ENCODE measurements around the gene SLC39A9. TPM values are rescaled to one million over a fixed set of nuclear protein-coding genes. Genes with fewer than 3 reads are reported as not detected.
"Not testable (repeated sequence)": the region's sequence is repeated elsewhere in the genome, so short reads cannot be mapped to it uniquely, and the experiment has no call there.

The SLC39A9 gene
- total RNA-seq, 1 donor from 2014 or later, result 18.0 TPM

GRCh38 chr14:69485701-69486100, 87.2 kb downstream of the SLC39A9 start:
- intact Hi-C loops (cut with DNase I), result no loop called here
- DNase-seq (ENCODE audit: missing footprints) (no peak), ATAC-seq (no peak)

- DNase-seq (ENCODE audit: missing footprints) (no peak), ATAC-seq (no peak)
- intact Hi-C loops (cut with DNase I), result no loop called here
Measured at GRCh38 chr14:69487226-69487625, 88.7 kb downstream of the SLC39A9 start.

- intact Hi-C loops (cut with DNase I), result no loop called here
- DNase-seq (ENCODE audit: missing footprints) (no peak), ATAC-seq (no peak)
Measured at GRCh38 chr14:69487771-69488170, 89.3 kb downstream of the SLC39A9 start.

GRCh38 chr14:69489495-69489894, 91.0 kb downstream of the SLC39A9 start:
- DNase-seq (ENCODE audit: missing footprints) (no peak), ATAC-seq (no peak)
- intact Hi-C loops (cut with DNase I), result no loop called here

GRCh38 chr14:69490219-69490918, 91.9 kb downstream of the SLC39A9 start:
- intact Hi-C loops (cut with DNase I), result no loop called here
- ATAC-seq (no peak), DNase-seq (ENCODE audit: missing footprints) (no peak)

GRCh38 chr14:69491193-69491592, 92.7 kb downstream of the SLC39A9 start:
- ATAC-seq (no peak), DNase-seq (ENCODE audit: missing footprints) (no peak)
- intact Hi-C loops (cut with DNase I), result no loop called here

- no peak for ATAC-seq
- intact Hi-C loops (cut with DNase I), result no loop called here
- no peak for DNase-seq (ENCODE audit: missing footprints)
Measured at GRCh38 chr14:69493038-69493437, 94.5 kb downstream of the SLC39A9 start.

GRCh38 chr14:69493791-69494190, 95.3 kb downstream of the SLC39A9 start:
- no peak for ATAC-seq
- no peak for DNase-seq (ENCODE audit: missing footprints)
- intact Hi-C loops (cut with DNase I), result no loop called here

GRCh38 chr14:69495341-69495921, 96.9 kb downstream of the SLC39A9 start:
- DNase-seq (ENCODE audit: missing footprints) (no peak), ATAC-seq (no peak)
- intact Hi-C loops (cut with DNase I), result no loop called here

- intact Hi-C loops (cut with DNase I); ATAC-seq; DNase-seq (ENCODE audit: missing footprints): not testable (repeated sequence)
Measured at GRCh38 chr14:69497866-69498265, 99.4 kb downstream of the SLC39A9 start.

GRCh38 chr14:69498286-69498685, 99.8 kb downstream of the SLC39A9 start:
- intact Hi-C loops (cut with DNase I); DNase-seq (ENCODE audit: missing footprints); ATAC-seq: not testable (repeated sequence)

- ATAC-seq, result no peak
- no peak for DNase-seq (ENCODE audit: missing footprints)
- intact Hi-C loops (cut with DNase I), result no loop called here
Measured at GRCh38 chr14:69499436-69499835, 100.9 kb downstream of the SLC39A9 start.

GRCh38 chr14:69500096-69500495, 101.6 kb downstream of the SLC39A9 start:
- intact Hi-C loops (cut with DNase I), result no loop called here
- DNase-seq (ENCODE audit: missing footprints) (no peak), ATAC-seq (no peak)

- intact Hi-C loops (cut with DNase I), result no loop called here
- peak; percentile 17 for ATAC-seq
- no peak for DNase-seq (ENCODE audit: missing footprints)
Measured at GRCh38 chr14:69500736-69501135, 102.2 kb downstream of the SLC39A9 start.

- intact Hi-C loops (cut with DNase I), result no loop called here
- ATAC-seq (peak; percentile 87), DNase-seq (ENCODE audit: missing footprints) (peak; percentile 82)
Measured at GRCh38 chr14:69501423-69501838, 102.9 kb downstream of the SLC39A9 start.

- no peak for ATAC-seq
- intact Hi-C loops (cut with DNase I), result no loop called here
- no peak for DNase-seq (ENCODE audit: missing footprints)
Measured at GRCh38 chr14:69504775-69505174, 106.3 kb downstream of the SLC39A9 start.

GRCh38 chr14:69505338-69506240, 107.1 kb downstream of the SLC39A9 start:
- intact Hi-C loops (cut with DNase I), result no loop called here
- no peak for DNase-seq (ENCODE audit: missing footprints)

GRCh38 chr14:69506241-69506595, 107.7 kb downstream of the SLC39A9 start:
- ATAC-seq (no peak), DNase-seq (ENCODE audit: missing footprints) (no peak)
- intact Hi-C loops (cut with DNase I), result no loop called here

More at GRCh38 chr14:69505338-69506240, 107.1 kb downstream of the SLC39A9 start:
- ATAC-seq, result no peak
